A549 (cell line): ENCODE data around the gene HIKESHI. TPM values are rescaled to one million over a fixed set of nuclear protein-coding genes. Genes with fewer than 3 reads are reported as not detected.

Experiments used
- ATAC-seq, 2 experiments: fragments of 200-7000 bp in 1 of 2; fragments of >200 bp in 1 of 2; cut with Nextera tagmentation in 1 of 2; cut with Tn5 transposase in 1 of 2; 3 replicates each; pipeline versions ENCODE4 v1.8.0 to v1.9.1; 2018 to 2020; ENCODE audit warnings: mild to moderate bottlenecking in 1 of 2, moderate library complexity in 1 of 2
- CTCF ChIA-PET: fragments of 300-600 bp; sonication (Branson Sonifier 250); formaldehyde crosslinking; extraction: SDS; loops from one replicate; lab custom pipeline; 2021; ENCODE audit warnings: antibody characterized with exemption, inconsistent platforms; lab: Yijun Ruan, JAX
- POLR2A ChIA-PET: fragments of 350-600 bp; formaldehyde crosslinking; extraction: SDS; loops from one replicate; lab custom pipeline; 2021; ENCODE audit warnings: antibody characterized with exemption, inconsistent platforms; lab: Yijun Ruan, JAX
- DNase-seq, 2 experiments: peaks; one replicate each; pipeline versions ENCODE4 v3.0.0 to v3.0.0-alpha.2; 2011 to 2016; ENCODE audit warnings: low read depth in 1 of 2, low spot score in 1 of 2
- FAIRE-seq: peaks from 2 replicates; lab custom pipeline; 2011; peaks lifted over from hg19 to GRCh38; lab: Jason Lieb, UNC
- H3K27ac ChIP-seq, 2 experiments: fragments of >200 bp; sonication (Bioruptor Twin); formaldehyde crosslinking; 3 replicates each; pipeline ENCODE4 v1.5.1; 2016 to 2017
- H3K4me1 ChIP-seq: fragments of >200 bp; sonication (Bioruptor Twin); formaldehyde crosslinking; 3 replicates; pipeline ENCODE4 v1.6.1; 2016
- H3K4me2 ChIP-seq: fragments of >200 bp; sonication (Bioruptor Twin); formaldehyde crosslinking; 3 replicates; pipeline ENCODE4 v1.6.1; 2016
- H3K4me3 ChIP-seq: fragments of >200 bp; sonication (Bioruptor Twin); formaldehyde crosslinking; 3 replicates; pipeline ENCODE4 v1.5.1; 2016
- H3K9me3 ChIP-seq: fragments of >200 bp; sonication (Bioruptor Twin); formaldehyde crosslinking; 3 replicates; pipeline ENCODE4 v1.6.1; 2016
- ATOH8 ChIP-seq: fragments of 250-450 bp; sonication (Bioruptor Pico); IDR thresholded peaks from 2 replicates; pipeline ENCODE4 v1.5.0; 2020; ENCODE audit warnings: low read depth, mild to moderate bottlenecking, moderate library complexity
- CBX2 ChIP-seq: fragments of 200-600 bp; sonication (generic); IDR thresholded peaks from 2 replicates; pipeline ENCODE4 v1.6.1; 2016; ENCODE audit warnings: low read depth, mild to moderate bottlenecking, borderline replicate concordance
- CTCF ChIP-seq: fragments of >200 bp; sonication (Bioruptor Twin); formaldehyde crosslinking; IDR thresholded peaks from 3 replicates; pipeline ENCODE4 v1.5.1; 2016
- E2F6 ChIP-seq: IDR thresholded peaks from 2 replicates; pipeline ENCODE4 v1.6.1; 2012; ENCODE audit warnings: low read depth, borderline replicate concordance
- ELK1 ChIP-seq: fragments of 150-350 bp; IDR thresholded peaks from 2 replicates; pipeline ENCODE4 v1.6.1; 2014; ENCODE audit warnings: low read depth, mild to moderate bottlenecking, low read length
- GATA3 ChIP-seq: IDR thresholded peaks from 2 replicates; pipeline ENCODE4 v1.6.1; 2012; ENCODE audit warnings: borderline replicate concordance
- HMGXB4 ChIP-seq: fragments of 250-450 bp; sonication (Bioruptor Pico); IDR thresholded peaks from 2 replicates; pipeline ENCODE4 v1.5.0; 2021; ENCODE audit warnings: mild to moderate bottlenecking, moderate library complexity, borderline replicate concordance
- MAX ChIP-seq: IDR thresholded peaks from 2 replicates; pipeline ENCODE4 v1.6.1; 2012
- NR3C1 ChIP-seq: fragments of >200 bp; sonication (Bioruptor Twin); formaldehyde crosslinking; IDR thresholded peaks from 3 replicates; pipeline ENCODE4 v1.6.1; 2017
- RNF2 ChIP-seq: fragments of 200-600 bp; sonication (generic); IDR thresholded peaks from 2 replicates; pipeline ENCODE4 v1.6.1; 2016; ENCODE audit warnings: low read depth, mild to moderate bottlenecking, antibody characterized with exemption, moderate library complexity, borderline replicate concordance
- ZNF302 ChIP-seq: fragments of 250-450 bp; sonication (Bioruptor Pico); IDR thresholded peaks from 2 replicates; pipeline ENCODE4 v1.9.0; 2021; ENCODE audit warnings: inconsistent platforms, mild to moderate bottlenecking, moderate library complexity
- WGBS: methylation state at CpG from one replicate; pipeline ENCODE4 v1.1.6; 2017; ENCODE audit errors: missing lambda C conversion rate; 5-methylcytosine and 5-hydroxymethylcytosine counted together
- polyA plus RNA-seq, 4 experiments: library from polyadenylated mRNA; depleted of rRNA in 3 of 4; stranded (reverse); fragments of >200 nt; fragmentation: RNase III in 1 of 4; extraction: RNeasy Plus Mini Kit Qiagen cat#74134 plus additional on column Dnase treatment in 1 of 4; gene quantifications; 2 replicates in 3 of 4; 3 replicates in 1 of 4; pipeline ENCODE4 v1.2.3, GENCODE V29; 2011 to 2017

HIKESHI gene
- polyA plus RNA-seq, 2 of the 4 experiments (the other 2 are of a cell fraction): 39.6 to 101 TPM

- no peaks in the 10 kb centered on the region for H3K9me3 ChIP-seq
- FAIRE-seq (no peak), ATAC-seq (no peak), DNase-seq (no peak)
- H3K27ac ChIP-seq: no peak overlapping the region
- H3K4me2 ChIP-seq: no peak overlapping the region
- CTCF ChIA-PET: interaction anchor here (0.6 to 1.7 kb wide), 2 partner anchors 26 to 573 kb away, joined by 3 to 5 read pairs; no protein-coding TSS in a partner anchor
- H3K4me1 ChIP-seq: no peaks in the 10 kb centered on the region
- POLR2A ChIA-PET: no interaction called here
- H3K4me3 ChIP-seq: no peak overlapping the region
- no peak for TF ChIP-seq CBX2
- TF ChIP-seq ZNF302 (CRISPR knock-in tag): no peak
- no peak for TF ChIP-seq NR3C1
- no peak for TF ChIP-seq ATOH8
- no peak for TF ChIP-seq MAX
- TF ChIP-seq ELK1: no peak
- no peak for TF ChIP-seq GATA3
- WGBS: 90% methylated on average over 2 of the region's 2 CpGs
These were observed 84.2 kb downstream of the HIKESHI start for GRCh38 chr11:86386283-86386682.

GRCh38 chr11:86386746-86387145 is 84.7 kb downstream of the HIKESHI start:
- CTCF ChIA-PET: interaction anchor here (0.6 to 1.7 kb wide), 2 partner anchors 26 to 573 kb away, joined by 3 to 5 read pairs; no protein-coding TSS in a partner anchor
- no peak for ATAC-seq
- Histone ChIP-seq H3K4me3 (no peak overlapping the region), H3K27ac (no peak overlapping the region), H3K9me3 (no peaks in the 10 kb centered on the region), H3K4me1 (no peaks in the 10 kb centered on the region), H3K4me2 (no peak overlapping the region)
- no peak for FAIRE-seq
- no peak for DNase-seq
- WGBS: 88% methylated on average over 2 of the region's 2 CpGs
- POLR2A ChIA-PET: no interaction called here
- no peak for TF ChIP-seq CBX2

- WGBS: 75% methylated on average over 4 of the region's 4 CpGs
- no peak for DNase-seq
These were observed 86.2 kb downstream of the HIKESHI start for GRCh38 chr11:86388198-86388597.

More at GRCh38 chr11:86388198-86388597, 86.2 kb downstream of the HIKESHI start:
- TF ChIP-seq RNF2 (no peak), HMGXB4 (CRISPR knock-in tag) (no peak), E2F6 (no peak), CTCF (no peak)
- no peak for FAIRE-seq
- H3K27ac ChIP-seq: no peak overlapping the region
- ChIA-PET POLR2A (no interaction called here), CTCF (interaction anchor here (1.5 kb wide), 1 partner anchor 25 kb away, joined by 5 read pairs; no protein-coding TSS in a partner anchor)
- ATAC-seq: no peak
- no peak overlapping the region for H3K4me3 ChIP-seq
- no peak overlapping the region for H3K4me2 ChIP-seq
- H3K4me1 ChIP-seq: no peaks in the 10 kb centered on the region
- H3K9me3 ChIP-seq: no peaks in the 10 kb centered on the region
